Spleen (tissue), 11 donors: ENCODE data around the gene GLDC. TPM values are rescaled to one million over a fixed set of nuclear protein-coding genes. Genes with fewer than 3 reads are reported as not detected.

Experiments used
- DNase-seq: peaks from one replicate; pipeline ENCODE4 v3.0.0-alpha.2; 2020
- H3K27ac ChIP-seq, 8 donors: fragments of 200-600 bp; sonication (generic) in 7 of 8; 1 replicate in 4 of 8; 2 replicates in 4 of 8; pipeline versions ENCODE4 v1.5.0 to v1.8.0; 2016 to 2021; ENCODE audit warnings: inconsistent platforms in 4 of 8, mild to moderate bottlenecking in 4 of 8, moderate library complexity in 1 of 8
- H3K27me3 ChIP-seq, 7 donors: fragments of 200-600 bp; sonication (generic) in 6 of 7; replicated peaks in 1 of 7; 1 replicate in 4 of 7; 2 replicates in 3 of 7; pipeline versions ENCODE4 v1.5.0 to v1.8.0; 2016 to 2021; ENCODE audit warnings: inconsistent platforms in 3 of 7, mild to moderate bottlenecking in 1 of 7
- H3K36me3 ChIP-seq, 6 donors: fragments of 200-600 bp; sonication (generic) in 5 of 6; 1 replicate in 4 of 6; 2 replicates in 2 of 6; pipeline versions ENCODE4 v1.5.0 to v1.8.0; 2016 to 2021; ENCODE audit warnings: inconsistent platforms in 2 of 6
- H3K4me1 ChIP-seq, 6 donors: fragments of 200-600 bp; sonication (generic) in 5 of 6; 1 replicate in 3 of 6; 2 replicates in 3 of 6; pipeline versions ENCODE4 v1.5.0 to v1.8.0; 2016 to 2021; ENCODE audit warnings: inconsistent platforms in 3 of 6
- H3K4me3 ChIP-seq, 8 donors: fragments of 200-600 bp; sonication (generic) in 7 of 8; 1 replicate in 4 of 8; 2 replicates in 4 of 8; pipeline versions ENCODE4 v1.5.0 to v1.8.0; 2016 to 2021; ENCODE audit warnings: inconsistent platforms in 4 of 8, mild to moderate bottlenecking in 4 of 8, moderate library complexity in 2 of 8
- H3K9me3 ChIP-seq, 8 donors: fragments of 200-600 bp; sonication (generic) in 7 of 8; 1 replicate in 4 of 8; 2 replicates in 4 of 8; pipeline versions ENCODE4 v1.5.0 to v1.8.0; 2016 to 2021; ENCODE audit warnings: inconsistent platforms in 4 of 8
- POLR2A ChIP-seq, 3 donors: fragments of 450-650 bp; IDR thresholded peaks; one replicate each; pipeline ENCODE4 v1.5.1; 2017; ENCODE audit warnings: antibody characterized with exemption in 3 of 3, mild to moderate bottlenecking in 1 of 3
- POLR2AphosphoS5 ChIP-seq, 3 donors: sonication (generic); formaldehyde crosslinking; IDR thresholded peaks; one replicate each; pipeline ENCODE4 v1.5.1; 2017; ENCODE audit warnings: antibody characterized with exemption in 3 of 3
- WGBS, 5 donors: extraction: QIAGEN DNeasy Blood & Tissue Kit in 3 of 5; methylation state at CpG; one replicate each; pipeline versions ENCODE4 v1.1.5 to v1.1.7; 2013 to 2018; 5-methylcytosine and 5-hydroxymethylcytosine counted together
- intact Hi-C: fragments of 100-400 bp; cut with DNase I; formaldehyde crosslinking; loops from one replicate; pipeline ENCODE4 v1.15.0; 2023; ENCODE audit warnings: low total_unique reads
- polyA plus RNA-seq, 3 donors: library from polyadenylated mRNA; stranded (reverse); fragments of 200-250 nt; gene quantifications; one replicate each; pipeline ENCODE4 v1.2.1, GENCODE V29; 2013
- total RNA-seq, 7 donors: library from RNA; depleted of rRNA in 3 of 7; stranded (reverse); fragments of >200 nt in 3 of 7; fragmentation: NEBNext Ultra II Directional in 4 of 7; extraction: Animal tissue kit (Norgen Biotek cat#: 25700) in 4 of 7; gene quantifications; one replicate each; pipeline versions ENCODE4 v1.1.0 to v1.2.1, GENCODE V29; 2016 to 2021
- TF ChIP-seq, protein P1 (sequence below), 11 experiments: fragments of 200-600 bp in 7 of 11; fragments of 450-650 bp in 4 of 11; sonication (generic) in 4 of 11; IDR thresholded peaks in 8 of 11; conservative IDR thresholded peaks in 3 of 11; 1 replicate in 7 of 11; 2 replicates in 4 of 11; pipeline versions ENCODE4 v1.4.0 to v1.8.0; 2016 to 2021; ENCODE audit warnings: antibody characterized with exemption in 11 of 11, inconsistent platforms in 4 of 11, mild to moderate bottlenecking in 1 of 11
- donor health status: healthy with polysubstance abuse.
- donor health status: DM: no; HTN: no; CAD: no; lungs with moderate emphysema.
- donor health status: DM: no; HTN: no; CAD: no.
- donor health status: Bipolar disorder and iron deficiency.
- donor health status: healthy.
- donor health status: DM: no; HTN: no; CAD: no.
- donor health status: DM: yes; HTN: yes; CAD: no.

The GLDC gene
- total and polyA plus RNA-seq, 10 donors: 0.17 to 8.7 (median 0.64) TPM

DNA sequence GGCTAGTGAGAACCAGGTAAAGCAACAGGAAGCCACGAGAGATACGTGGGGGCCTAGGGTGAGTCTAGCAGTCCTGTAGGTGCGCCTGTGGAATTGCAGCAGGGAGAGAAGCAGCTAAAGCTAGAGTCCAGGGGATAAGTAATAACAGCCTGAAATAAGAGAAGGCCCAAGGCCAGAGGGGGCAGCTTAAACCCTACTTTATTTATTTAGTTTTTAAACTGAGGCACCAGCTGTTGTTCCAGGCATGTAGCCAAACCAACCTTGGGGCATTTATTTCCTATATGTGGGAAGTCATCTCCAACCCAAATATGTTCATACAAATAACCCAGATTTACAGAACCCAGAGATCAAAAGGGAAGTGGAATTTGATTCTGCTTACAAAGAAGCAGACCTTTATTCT lies 93.5 kb downstream of the GLDC start:
- Histone ChIP-seq H3K27me3 (no peaks in the 10 kb centered on the region), H3K36me3 (no peaks in the 10 kb centered on the region), H3K27ac (no peak overlapping the region), H3K4me1 (no peaks in the 10 kb centered on the region), H3K9me3 (no peaks in the 10 kb centered on the region), H3K4me3 (no peak overlapping the region)
- intact Hi-C loops: no loop called here
- TF ChIP-seq, protein P1, sequence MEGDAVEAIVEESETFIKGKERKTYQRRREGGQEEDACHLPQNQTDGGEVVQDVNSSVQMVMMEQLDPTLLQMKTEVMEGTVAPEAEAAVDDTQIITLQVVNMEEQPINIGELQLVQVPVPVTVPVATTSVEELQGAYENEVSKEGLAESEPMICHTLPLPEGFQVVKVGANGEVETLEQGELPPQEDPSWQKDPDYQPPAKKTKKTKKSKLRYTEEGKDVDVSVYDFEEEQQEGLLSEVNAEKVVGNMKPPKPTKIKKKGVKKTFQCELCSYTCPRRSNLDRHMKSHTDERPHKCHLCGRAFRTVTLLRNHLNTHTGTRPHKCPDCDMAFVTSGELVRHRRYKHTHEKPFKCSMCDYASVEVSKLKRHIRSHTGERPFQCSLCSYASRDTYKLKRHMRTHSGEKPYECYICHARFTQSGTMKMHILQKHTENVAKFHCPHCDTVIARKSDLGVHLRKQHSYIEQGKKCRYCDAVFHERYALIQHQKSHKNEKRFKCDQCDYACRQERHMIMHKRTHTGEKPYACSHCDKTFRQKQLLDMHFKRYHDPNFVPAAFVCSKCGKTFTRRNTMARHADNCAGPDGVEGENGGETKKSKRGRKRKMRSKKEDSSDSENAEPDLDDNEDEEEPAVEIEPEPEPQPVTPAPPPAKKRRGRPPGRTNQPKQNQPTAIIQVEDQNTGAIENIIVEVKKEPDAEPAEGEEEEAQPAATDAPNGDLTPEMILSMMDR (IDR thresholded peaks at IDR 0.05 in 8 of 11, conservative IDR thresholded peaks at IDR 0.05 in 3 of 11): no peak
- DNase-seq: no peak
- WGBS, 5 donors: 80 to 87% (median 84%) methylated on average over 3 of the region's 3 CpGs

DNA sequence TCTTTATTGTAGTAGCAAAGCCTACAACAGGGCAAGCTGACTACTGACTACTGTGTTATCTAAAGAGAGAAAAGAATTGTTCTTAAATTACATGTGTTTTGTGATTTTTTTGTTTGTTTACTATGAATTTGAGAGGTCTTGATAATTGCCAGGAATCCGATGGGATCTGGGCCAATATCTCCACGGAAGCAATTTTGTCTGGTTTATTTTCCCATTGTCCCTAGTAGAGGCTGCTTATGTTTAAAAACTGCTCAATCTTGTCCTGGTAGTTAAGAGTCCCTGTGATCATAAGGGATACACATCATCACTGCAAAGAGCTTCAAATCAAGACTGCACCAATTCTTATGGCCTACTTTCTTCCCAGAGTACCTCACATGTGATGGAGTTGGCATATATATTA lies 94.4 kb downstream of the GLDC start:
- no peaks in the 10 kb centered on the region for H3K36me3 ChIP-seq
- no peak for DNase-seq
- no peaks in the 10 kb centered on the region for H3K27me3 ChIP-seq
- TF ChIP-seq, protein P1 (IDR thresholded peaks at IDR 0.05 in 8 of 11, conservative IDR thresholded peaks at IDR 0.05 in 3 of 11): no peak
- TF ChIP-seq POLR2AphosphoS5 (IDR thresholded peaks at IDR 0.05): no peak
- no peak for TF ChIP-seq POLR2A (IDR thresholded peaks at IDR 0.05)
- no peak overlapping the region for H3K27ac ChIP-seq
- no peaks in the 10 kb centered on the region for H3K9me3 ChIP-seq
- intact Hi-C loops: no loop called here
- no peaks in the 10 kb centered on the region for H3K4me1 ChIP-seq
- WGBS, 5 donors: 70 to 88% (median 83%) methylated on average over 2 of the region's 2 CpGs
- no peak overlapping the region for H3K4me3 ChIP-seq

DNA sequence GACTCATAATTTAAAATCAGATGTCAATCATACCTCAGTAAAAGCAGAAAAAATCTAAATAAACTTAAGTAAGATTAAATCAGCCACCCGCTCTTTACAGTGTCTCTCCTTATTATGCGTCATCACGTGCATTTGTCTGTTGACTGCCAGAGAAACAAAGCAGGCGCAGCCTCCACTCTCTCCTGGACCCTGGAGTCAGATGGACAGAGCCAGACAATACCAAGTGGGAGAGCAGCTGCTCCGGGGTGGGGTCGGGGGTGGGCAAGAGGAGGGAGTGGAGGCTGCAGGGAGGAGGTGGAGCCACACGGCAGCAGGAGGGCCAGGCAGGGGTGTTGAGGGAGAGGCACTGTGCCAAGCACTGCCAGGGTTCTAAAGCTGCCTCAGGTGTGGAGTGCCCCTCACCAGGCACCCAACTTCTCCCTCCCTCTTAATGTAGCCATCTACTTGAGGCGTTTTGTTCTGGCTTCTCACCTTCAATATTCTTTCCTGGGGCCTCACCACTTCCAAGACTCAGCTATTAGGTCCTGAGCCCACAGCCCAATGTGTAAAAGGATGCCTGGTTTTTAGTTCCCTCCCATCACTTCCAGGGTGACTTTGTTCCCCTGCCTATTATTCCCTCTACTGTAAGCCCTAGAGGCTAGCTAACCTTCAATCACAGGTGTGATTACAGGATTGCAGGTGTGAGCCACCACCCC lies 96.3 kb downstream of the GLDC start:
- no peak overlapping the region for H3K4me3 ChIP-seq
- DNase-seq: no peak
- TF ChIP-seq POLR2AphosphoS5 (IDR thresholded peaks at IDR 0.05): no peak
- TF ChIP-seq POLR2A (IDR thresholded peaks at IDR 0.05): no peak
- TF ChIP-seq, protein P1 (IDR thresholded peaks at IDR 0.05 in 8 of 11, conservative IDR thresholded peaks at IDR 0.05 in 3 of 11): no peak
- no peaks in the 10 kb centered on the region for H3K9me3 ChIP-seq
- no peaks in the 10 kb centered on the region for H3K4me1 ChIP-seq
- no peaks in the 10 kb centered on the region for H3K36me3 ChIP-seq
- intact Hi-C loops: no loop called here
- no peaks in the 10 kb centered on the region for H3K27me3 ChIP-seq
- WGBS, 5 donors: 75 to 84% (median 82%) methylated on average over 8 of the region's 8 CpGs
- H3K27ac ChIP-seq: no peak overlapping the region

DNA sequence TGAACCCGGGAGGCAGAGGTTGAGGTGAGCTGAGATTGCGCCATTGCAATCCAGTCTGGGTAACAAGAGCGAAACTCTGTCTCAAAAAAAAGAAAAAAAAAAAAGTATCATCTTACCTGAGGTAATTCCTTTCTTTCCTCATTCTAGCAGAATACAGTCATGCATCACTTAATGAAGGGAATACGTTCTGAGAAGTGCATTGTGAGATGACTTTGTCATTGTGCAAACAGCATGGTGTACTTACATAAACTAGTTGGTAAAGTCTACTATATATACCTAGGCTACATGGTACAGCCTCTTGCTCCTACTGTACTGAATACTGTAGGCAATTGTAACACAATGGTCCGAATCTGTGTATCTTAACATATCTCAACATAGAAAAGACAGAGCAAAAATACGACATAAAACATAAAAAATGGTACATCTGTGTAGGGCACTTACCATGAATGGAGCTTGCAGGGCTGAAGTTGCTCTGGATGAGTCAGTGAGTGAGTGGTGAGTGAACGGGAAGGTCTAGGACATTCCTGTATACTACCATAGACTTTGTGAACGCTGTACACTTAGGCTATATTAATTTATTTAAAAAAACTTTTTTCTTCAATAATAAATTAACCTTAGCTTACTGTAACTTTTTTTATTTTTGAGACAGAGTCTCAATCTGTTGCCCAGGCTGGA lies 100.4 kb downstream of the GLDC start:
- H3K36me3 ChIP-seq: no peaks in the 10 kb centered on the region
- H3K4me1 ChIP-seq: no peaks in the 10 kb centered on the region
- no peak overlapping the region for H3K27ac ChIP-seq
- TF ChIP-seq POLR2AphosphoS5 (IDR thresholded peaks at IDR 0.05): no peak
- no peak for TF ChIP-seq POLR2A (IDR thresholded peaks at IDR 0.05)
- no peaks in the 10 kb centered on the region for H3K9me3 ChIP-seq
- H3K4me3 ChIP-seq: no peak overlapping the region
- H3K27me3 ChIP-seq: no peaks in the 10 kb centered on the region
- WGBS, 5 donors: 90 to 95% (median 93%) methylated on average over 8 of the region's 8 CpGs
- DNase-seq: no peak
- intact Hi-C loops: no loop called here
